NCI-H2107 treated with DMSO at 0.1 percent for 48 hours (cell line): ENCODE measurements around the gene ECM2.
"Not testable (repeated sequence)": the region's sequence is repeated elsewhere in the genome, so short reads cannot be mapped to it uniquely, and the experiment has no call there.

Experiments
- DNase-seq: peaks from one replicate; lab custom pipeline; 2025; ENCODE audit not compliant: unreplicated experiment; lab: John Stamatoyannopoulos, UW

Gene ECM2

DNA sequence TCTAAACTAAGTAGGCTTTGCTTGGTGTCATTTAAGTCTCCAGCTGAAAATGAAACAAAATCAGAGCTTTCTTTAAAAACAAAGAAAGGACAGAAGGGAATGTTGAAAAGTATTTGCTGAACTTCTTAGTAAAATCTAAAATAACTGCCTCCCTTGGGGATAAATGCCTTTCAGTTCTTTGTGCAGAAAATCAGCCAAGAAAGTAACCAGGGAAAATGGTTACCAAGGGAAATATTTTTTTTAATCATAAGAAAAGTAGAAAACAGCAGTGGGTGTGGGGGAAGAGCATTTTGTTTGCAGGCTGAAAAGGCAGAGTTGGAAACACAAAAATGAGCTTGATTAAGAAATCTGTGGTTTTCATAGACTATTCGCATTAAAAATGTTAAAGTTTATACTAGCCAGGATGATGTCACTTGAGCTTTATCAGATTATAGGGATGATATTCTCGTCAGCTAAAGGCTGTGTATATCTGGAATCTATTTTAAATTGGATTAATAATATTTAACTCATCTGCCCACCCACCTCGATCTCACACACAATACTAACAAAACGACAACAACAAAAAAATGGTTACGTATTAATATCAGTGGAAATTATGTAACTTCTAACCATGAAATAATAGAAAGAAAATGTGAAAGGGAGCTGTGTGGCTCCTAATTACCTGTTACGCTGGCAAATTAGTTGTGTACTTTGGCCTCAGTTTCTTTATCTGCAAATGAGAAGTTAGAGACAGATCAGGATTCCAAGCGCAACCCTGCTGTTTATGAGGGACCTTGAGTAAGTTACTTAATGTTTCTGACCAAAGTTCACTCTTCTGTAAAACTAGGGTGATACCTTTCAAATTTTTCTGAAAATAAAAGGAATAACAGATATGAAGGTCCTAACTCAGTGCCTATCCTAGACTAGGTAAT, at the start of gene ECM2:
Gene ECM2, minus strand, starts transcription at position 51 of the 911 bp plus-strand sequence. CDS start 13,124 bp downstream, outside the sequence.
- no peak for DNase-seq

DNA sequence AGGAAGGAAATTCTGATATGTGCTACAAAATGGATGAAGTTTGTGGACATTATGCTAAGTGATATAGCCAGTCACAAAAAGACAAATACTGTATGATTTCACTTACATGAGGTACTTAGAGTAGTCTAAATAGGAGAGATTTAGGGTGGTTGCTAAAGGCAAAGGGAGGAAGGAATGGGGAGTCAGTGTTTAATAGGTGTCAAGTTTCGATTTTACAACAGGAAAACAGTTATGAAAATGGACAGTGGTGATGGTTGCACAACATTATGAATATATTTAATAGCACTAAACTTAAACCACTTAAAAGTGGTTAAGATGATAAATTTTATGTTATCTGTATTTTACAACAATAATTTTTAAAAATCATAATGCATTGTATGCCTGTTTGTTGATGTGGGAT, 40.4 kb upstream of the ECM2 start:
- DNase-seq: no peak

DNA sequence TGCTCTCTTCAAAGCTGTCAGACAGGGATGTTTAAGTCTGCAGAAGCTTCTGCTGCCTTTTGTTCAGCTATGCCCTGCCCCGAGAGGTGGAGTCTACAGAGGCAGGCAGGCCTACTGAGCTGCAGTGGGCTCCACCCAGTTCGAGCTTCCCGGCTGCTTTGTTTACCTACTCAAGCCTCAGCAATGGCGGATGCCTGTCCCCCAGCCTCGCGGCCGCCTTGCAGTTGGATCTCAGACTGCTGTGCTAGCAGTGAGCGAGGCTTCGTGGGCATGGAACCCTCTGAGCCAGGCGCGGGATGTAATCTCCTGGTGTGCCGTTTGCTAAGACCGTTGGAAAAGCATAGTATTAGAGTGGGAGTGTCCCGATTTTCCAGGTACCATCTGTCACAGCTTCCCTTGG, 37.8 kb upstream of the ECM2 start:
- not testable (repeated sequence) for DNase-seq

DNA sequence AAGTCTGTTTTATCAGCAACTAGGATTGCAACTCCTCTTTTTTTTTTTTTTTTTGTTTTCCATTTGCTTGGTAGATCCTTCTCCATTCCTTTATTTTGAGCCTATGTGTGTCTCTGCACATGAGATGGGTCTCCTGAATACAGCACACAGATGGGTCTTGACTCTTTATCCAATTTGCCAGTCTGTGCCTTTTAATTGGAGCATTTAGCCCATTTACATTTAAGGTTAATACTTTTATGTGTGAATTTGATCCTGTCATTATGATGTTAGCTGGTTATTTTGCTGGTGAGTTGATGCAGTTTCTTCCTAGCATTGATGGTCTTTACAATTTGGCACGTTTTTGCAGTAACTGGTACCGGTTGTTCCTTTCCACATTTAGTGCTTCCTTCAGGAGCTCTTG, 36.1 kb upstream of the ECM2 start:
- DNase-seq: not testable (repeated sequence)

DNA sequence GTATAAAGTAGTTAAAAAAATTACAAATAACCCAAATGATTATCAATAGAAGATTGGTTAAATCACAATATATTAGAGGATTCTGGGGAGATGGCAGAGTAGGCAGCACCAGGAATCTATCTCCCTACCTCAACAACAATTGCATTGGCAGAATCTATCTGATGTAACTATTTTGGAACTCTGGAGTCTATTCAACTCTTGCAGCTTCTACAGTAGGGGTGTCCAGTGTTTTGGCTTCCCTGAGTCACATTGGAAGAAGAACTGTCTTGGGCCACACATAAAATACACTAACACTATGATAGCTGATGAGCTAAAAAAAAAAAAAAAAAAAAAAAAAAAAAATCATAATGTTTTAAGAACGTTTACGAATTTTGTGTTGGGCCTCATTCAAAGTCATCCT, 29.2 kb upstream of the ECM2 start:
- no peak for DNase-seq

DNA sequence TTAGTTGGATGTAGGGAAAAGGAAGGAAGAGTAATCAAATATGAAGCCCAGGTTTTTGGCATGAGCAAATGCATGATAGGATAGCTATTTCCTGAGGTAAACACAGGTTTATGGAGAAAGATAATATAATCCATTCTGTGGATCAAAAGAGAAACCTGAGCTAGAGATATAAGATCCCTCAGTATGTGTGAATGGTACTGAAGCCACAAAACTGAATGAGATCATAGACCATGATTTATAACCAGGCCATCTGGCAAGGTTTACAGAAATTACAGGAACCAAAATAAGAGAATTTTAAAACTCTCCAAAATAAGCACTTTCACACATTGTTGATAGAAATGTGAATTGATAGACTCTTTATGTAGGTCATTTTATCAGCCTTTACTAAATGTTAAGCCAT, 28.7 kb upstream of the ECM2 start:
- DNase-seq: peak; percentile 72

DNA sequence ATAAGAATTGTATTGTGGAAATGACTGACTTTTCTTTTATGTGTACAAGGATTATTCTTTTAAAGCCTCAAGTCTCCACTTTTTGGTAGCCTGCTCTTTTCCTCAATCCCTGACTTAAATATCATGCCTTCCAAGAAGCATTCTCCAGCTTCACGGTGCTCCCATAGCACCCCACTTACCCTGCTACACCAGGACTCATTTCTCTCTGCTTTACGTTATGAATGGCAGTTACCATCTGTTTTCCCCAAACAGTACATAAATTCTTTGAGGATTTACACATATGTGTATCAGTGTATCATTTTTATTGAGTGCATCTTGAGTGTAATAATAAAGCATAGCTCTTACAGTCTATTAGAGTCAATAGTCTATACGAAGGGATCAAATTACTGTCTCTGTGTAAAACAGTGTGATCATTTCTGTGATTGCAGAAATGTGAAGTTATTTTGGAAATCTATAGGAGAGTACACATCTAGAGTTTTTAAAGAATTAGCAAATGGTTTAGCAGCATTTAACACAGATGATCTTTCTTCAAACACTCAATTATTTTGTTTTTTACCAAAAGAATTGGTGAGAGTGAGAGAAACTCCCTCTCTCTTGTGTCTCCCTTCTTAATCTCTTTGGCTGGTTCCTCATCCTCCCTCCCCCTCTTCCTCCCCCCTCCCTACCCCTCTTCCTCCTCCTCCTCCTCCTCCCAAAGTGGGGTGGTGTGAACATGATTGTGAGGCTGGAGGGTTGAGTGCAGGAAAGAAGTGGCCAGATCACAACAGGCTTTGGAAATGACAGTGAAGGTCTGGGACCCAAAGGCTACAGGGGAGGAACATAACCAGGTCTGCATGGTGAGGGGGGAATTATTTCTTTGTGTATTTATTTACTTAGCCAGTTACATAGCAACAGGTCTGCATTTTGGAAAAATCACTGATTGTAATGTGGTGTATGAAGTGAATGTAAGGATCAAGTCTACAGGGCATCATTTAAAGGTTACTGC, 27.6 kb upstream of the ECM2 start:
- DNase-seq: no peak

DNA sequence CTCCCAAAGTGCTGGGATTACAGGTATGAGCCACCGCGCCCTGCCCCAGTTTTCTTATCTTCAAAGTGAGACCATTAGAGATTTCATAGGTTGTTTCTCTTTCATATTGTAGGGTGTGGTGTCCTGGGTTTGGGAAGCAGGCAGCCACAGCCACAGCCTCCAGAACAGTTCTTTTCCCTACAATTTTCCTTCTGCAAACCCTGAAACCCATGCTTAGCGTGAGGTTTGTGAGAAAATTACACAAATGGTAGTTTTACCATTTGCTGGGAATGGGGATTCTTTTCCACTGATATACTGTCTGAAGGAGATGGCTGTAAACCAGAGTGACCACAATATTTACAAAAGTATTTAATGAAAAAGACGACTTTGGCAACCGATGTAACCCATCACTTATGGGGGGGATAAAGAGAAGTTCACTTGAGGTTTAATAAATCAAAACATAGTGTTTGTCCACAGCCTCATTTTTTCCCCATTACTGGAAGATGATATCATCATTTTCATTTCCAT, 26.7 kb upstream of the ECM2 start:
- DNase-seq: no peak

DNA sequence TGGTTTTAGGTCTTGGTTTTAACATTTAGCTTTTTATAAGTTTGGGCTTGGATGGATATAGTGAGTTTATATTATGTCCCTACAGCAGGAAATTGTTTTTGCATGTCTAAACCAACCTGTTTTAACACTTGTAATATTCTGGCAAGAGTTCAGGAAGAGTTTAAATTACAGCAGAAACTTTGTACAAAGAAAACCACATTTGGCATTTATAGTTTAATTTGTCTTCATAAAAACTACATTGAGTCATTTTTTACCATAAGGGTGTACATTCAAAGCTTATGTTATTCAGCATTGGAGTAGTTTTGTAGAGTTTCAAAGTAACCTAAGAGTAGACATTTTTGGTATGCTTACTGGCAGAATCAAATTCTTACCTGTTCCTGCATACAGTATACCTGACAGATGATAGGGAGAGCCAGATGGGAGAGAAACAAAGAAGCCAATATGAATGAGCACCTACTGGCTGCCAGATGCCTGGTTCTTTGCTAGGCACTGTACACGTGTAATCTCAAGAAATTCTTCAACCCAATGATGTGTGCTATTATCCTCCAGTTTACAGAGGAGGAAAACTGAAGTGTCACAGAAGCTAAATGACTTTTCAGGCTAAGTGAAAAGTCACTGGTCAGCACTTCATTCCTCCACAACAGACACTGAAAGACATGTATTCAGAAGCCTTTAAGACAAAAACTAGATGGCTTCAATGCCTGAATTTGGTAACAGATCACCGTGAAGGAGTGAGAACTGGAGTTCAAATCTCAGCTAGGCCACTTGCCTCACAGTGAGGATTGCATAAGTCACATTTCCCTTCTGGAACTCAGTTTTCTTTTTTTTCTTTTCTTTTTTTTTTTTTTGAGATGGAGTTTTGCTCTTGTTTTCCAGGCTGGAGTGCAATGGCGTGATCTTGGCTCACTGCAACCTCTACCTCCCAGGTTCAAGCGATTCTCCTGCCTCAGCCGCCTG, 25.9 kb upstream of the ECM2 start:
- DNase-seq: no peak

DNA sequence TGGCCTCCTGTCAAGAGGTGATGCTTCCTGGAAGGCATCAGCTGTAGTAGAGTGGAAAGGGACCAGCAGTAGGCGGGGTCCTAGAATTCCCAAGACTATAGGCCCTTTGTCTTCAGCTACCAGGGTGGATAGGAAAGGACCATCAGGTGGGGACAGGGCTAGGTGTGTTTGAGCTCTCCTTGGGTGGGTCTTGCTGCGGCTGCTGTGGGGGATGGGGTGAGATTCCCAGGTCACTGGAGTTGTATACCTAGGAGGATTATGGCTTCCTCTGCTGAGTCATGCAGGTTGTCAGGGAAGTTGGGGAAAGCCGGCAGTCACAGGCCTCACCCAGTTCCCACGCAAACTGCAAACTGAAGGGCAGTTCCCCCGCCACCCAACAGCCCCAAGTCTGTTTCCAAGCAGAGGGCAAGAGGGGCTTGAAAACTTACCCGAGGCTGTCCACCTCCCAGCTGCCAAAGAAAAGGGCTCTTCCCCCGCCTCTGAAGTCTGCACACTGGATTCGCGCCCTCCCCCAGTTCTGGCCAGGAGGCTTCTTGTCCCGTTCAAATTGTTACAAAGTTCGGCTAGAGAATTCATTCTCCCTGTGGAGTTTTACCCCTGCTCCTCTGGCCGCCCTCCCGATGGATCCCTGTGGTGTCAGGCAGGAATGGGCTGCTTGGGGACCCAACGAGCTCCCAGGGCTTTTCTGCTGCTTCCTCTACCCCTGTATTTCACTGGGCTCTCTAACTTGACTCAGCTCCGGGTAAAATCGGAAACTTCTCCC, 23.0 kb upstream of the ECM2 start:
- DNase-seq: no peak

DNA sequence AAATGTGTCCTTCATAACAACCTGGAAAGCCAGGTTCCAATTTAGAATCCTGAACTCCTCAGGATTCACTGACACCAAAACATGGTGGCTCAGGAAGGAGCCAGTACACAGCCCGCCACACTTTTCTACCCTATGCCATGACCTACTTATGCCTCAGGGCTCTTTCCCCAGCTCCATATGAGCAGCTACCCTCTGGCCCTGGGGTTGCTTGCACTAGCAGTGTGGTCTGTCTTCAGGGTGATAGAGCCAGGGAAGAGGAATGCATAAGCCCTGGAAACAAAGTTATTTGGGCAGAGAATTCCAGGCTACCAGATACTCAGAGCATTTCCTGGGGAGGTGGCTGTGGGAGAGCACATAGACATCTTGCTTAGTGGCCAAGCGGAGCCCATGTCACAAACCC, 15.0 kb upstream of the ECM2 start:
- no peak for DNase-seq

DNA sequence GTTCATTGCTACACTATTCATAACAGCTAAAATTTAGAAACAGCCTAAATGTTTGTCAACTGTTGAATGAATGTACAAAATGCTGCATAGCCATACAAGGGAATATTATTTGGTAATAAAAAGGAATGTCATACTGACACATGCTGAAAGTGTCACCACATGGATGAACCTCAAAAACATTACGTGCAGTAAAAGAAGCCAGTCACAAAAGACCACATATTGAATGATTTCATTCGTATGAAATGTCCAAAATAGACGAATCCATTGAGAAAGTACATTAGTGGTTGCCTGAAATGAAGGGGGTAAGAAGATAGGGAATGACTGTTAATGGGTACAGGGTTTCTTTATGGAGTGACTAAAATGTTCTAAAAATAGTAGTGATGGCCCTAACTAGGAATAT, 11.6 kb upstream of the ECM2 start:
- no peak for DNase-seq

DNA sequence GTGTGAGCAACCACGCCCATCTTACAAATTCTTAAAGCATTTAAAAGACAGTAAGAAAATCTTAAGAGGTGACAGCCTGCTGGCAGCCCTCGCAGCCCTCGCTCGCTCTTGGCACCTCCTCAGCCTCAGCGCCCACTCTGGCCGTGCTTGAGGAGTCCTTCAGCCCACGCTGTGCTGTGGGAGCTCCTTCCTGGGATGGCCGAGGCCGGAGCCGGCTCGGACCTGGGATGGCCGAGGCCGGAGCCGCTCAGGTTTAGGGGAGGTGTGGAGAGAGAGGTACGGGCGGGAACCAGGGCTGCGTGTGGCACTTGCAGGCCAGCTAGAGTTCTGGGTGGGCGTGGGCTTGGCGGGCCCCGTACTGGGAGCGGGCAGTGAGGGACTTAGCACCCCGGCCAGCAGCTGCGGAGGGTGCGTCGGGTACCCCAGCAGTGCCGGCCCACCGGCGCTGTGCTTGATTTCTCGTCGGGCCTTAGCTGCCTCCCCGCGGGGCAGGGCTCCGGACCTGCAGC, 9.3 kb upstream of the ECM2 start:
- DNase-seq: no peak

DNA sequence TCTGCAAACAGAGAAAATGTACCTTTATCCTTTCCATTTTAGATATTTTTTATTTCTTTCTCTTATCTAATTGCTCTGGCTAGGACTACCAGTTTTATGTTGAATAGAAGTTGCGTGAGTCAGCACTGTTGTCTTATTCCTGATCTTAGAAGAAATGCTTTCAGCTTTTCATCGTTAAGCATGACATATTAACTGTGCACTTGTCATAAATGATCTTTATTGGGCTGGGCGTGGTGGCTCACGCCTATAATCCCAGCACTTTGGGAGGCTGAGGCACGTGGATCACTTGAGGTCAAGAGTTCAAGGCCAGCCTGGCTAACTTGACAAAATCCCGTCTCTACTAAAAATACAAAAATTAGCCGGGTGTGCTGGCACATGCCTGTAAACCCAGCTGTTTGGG, 8.2 kb upstream of the ECM2 start:
- DNase-seq: no peak

DNA sequence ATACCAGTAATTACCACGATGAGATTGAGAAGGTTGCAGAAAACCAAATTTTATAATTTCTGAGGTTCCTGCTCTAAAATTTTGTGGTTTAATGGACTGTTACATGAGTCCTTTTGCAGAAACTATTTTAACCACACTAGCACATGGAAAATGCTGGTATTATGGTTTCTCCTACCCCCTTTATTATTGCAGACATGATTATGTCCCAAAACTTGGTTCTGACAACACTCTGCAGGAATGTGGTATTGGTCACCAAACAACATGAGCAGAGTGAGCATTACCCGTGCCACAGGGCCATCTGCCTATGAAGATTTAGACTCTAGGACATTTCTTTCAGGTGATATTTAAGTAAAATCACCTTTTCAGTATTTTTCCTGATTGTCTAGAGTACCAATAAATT, 2.8 kb upstream of the ECM2 start:
- no peak for DNase-seq

DNA sequence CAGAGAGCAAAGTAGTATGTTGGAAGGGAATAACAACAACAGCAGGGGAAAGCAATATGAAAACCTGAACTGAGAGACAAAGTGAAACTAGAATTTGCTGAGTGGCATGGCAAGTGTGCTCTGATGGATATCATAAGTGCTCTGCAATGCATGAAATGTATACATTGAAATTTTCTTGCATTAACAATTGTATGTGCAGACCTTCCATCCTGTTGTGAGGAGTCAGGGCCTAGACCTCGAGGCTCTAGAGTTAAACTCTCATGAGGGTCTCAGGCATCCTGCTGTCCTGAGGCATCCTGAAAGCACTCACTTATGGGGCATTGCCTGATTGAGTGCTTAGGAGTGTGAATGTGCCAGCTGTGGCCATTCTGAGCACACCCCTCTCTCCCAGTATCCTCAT, 1.1 kb downstream of the ECM2 start:
- DNase-seq: no peak

DNA sequence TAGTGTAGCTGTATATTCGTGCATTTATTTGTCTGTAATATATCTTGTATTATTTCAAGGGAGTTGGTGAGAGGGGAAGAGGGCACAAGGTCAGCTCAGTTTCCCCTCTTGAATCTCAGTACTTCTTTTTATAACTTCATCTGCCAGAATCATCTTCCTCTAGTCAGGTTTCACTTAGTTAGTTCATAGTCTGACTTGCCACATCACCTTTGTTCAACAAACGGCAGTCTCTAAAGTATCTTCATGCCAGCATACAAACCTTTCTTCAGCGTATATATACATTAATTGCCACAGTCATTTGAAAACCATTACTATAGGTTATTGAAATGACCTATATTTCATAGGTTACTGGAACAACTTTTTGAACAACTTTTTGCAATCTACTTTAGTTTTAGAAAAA, 1.6 kb downstream of the ECM2 start:
- DNase-seq: no peak

DNA sequence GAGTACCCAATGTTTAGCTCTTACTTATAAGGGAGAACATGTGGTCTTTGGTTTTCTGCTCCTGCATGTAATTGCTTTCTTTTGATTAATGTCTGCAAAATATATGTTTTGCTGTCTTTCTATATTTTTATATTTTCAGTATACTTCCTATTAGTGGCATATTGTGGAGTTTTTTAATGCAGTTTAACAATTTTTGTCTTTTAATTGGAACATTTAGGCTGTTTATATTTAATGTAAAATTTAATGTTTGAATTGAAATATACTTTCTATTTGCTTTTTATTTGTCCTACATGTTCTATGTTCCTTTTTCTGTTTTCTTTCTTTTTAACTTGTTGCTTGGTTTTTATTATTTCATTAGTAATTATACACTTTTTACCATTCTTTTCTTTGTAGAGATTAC, 4.9 kb downstream of the ECM2 start:
- DNase-seq: no peak

DNA sequence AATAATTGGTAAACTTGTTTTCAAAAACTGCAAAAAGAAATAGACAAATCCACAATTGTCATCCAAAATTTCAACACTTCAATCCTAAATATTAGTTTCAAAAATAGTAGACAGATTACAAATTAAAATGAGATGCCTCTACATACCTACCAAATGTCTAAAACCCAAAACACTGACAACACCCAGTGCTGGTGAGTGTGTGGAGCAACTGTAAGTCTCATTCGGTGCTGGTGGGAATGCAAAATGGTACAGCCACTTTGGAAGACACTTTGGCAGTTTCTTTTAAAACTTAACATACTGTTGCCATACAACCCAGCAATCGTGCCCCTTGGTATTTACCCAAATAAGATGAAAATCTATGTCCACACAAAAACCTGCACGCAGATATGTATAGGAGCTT, 6.7 kb downstream of the ECM2 start:
- no peak for DNase-seq

DNA sequence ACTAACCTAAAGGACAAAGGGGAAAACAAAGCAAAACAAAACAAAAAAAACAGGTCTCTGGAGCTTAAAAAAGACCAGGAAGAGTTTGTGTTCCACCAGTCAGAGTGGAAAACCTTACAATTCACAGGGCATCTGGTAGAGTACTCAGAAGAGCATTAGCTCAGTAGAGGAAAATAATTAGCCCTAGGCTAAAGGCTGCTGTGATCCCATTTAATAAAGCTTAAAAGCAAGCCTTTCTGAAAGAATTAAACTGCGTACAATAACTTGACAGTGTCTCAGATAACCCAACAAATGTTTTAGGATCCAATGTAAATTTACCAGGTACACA, 7.3 kb downstream of the ECM2 start:
- no peak for DNase-seq
